Keratinocyte (primary cell): Measurements from ENCODE around the gene MAST2. TPM values are rescaled to one million over a fixed set of nuclear protein-coding genes. Genes with fewer than 3 reads are reported as not detected.
A peak's percentile ranks its signal among the peaks of the same experiment; 100 is the strongest.

ENCODE experiments used
- DNase-seq: peaks from one replicate; pipeline ENCODE4 v3.0.0-alpha.2; 2011; ENCODE audit warnings: low read depth, missing footprints, low spot score
- FAIRE-seq: peaks from 2 replicates; lab custom pipeline; 2011; peaks lifted over from hg19 to GRCh38; lab: Jason Lieb, UNC
- H2AFZ ChIP-seq: 2 replicates; pipeline ENCODE4 v1.6.0; 2012; ENCODE audit warnings: low read length, control low read depth, inconsistent platforms; ENCODE audit not compliant: control insufficient read depth
- H3K27ac ChIP-seq: 2 replicates; pipeline ENCODE4 v1.5.1; 2011; ENCODE audit warnings: low read length; ENCODE audit not compliant: control insufficient read depth, insufficient read depth
- H3K27me3 ChIP-seq: 3 replicates; pipeline ENCODE4 v1.6.0; 2011; ENCODE audit warnings: low read length; ENCODE audit not compliant: control insufficient read depth, insufficient read depth; ENCODE audit errors: extremely low read depth
- H3K36me3 ChIP-seq, 2 experiments: 2 replicates in 1 of 2; 3 replicates in 1 of 2; pipeline ENCODE4 v1.5.1; 2011; ENCODE audit warnings: low read length in 2 of 2, mild to moderate bottlenecking in 1 of 2; ENCODE audit not compliant: control insufficient read depth in 2 of 2, insufficient read depth in 2 of 2; ENCODE audit errors: extremely low read depth in 1 of 2
- H3K4me1 ChIP-seq: 3 replicates; pipeline ENCODE4 v1.5.1; 2011; ENCODE audit warnings: low read length; ENCODE audit not compliant: control insufficient read depth, insufficient read depth; ENCODE audit errors: extremely low read depth
- H3K4me2 ChIP-seq: 3 replicates; pipeline ENCODE4 v1.6.0; 2011; ENCODE audit warnings: low read depth, low read length; ENCODE audit not compliant: control insufficient read depth, insufficient read depth; ENCODE audit errors: extremely low read depth
- H3K4me3 ChIP-seq, 3 experiments: fragments of 200-600 bp in 1 of 3; sonication (generic) in 1 of 3; 2 replicates in 2 of 3; 3 replicates in 1 of 3; pipeline ENCODE4 v1.5.1; 2011 to 2016; ENCODE audit warnings: low read length in 3 of 3, mild to moderate bottlenecking in 3 of 3, control low read depth in 2 of 3, inconsistent platforms in 1 of 3, low read depth in 1 of 3, mixed read lengths in 1 of 3, mixed run types in 1 of 3, moderate library complexity in 1 of 3; ENCODE audit not compliant: control insufficient read depth in 2 of 3, insufficient read depth in 2 of 3; ENCODE audit errors: extremely low read depth in 1 of 3
- H3K79me2 ChIP-seq: 2 replicates; pipeline ENCODE4 v1.6.0; 2012; ENCODE audit warnings: low read length; ENCODE audit not compliant: control insufficient read depth, insufficient read depth
- H3K9ac ChIP-seq: 3 replicates; pipeline ENCODE4 v1.6.0; 2011; ENCODE audit warnings: low read length; ENCODE audit not compliant: control insufficient read depth, insufficient read depth; ENCODE audit errors: extremely low read depth
- H3K9me1 ChIP-seq: 3 replicates; pipeline ENCODE4 v1.6.0; 2011; ENCODE audit warnings: low read length; ENCODE audit not compliant: control insufficient read depth, insufficient read depth; ENCODE audit errors: extremely low read depth
- H3K9me3 ChIP-seq: 2 replicates; pipeline ENCODE4 v1.5.1; 2012; ENCODE audit warnings: low read depth, low read length; ENCODE audit not compliant: control insufficient read depth
- H4K20me1 ChIP-seq: 3 replicates; pipeline ENCODE4 v1.6.0; 2011; ENCODE audit warnings: low read length; ENCODE audit not compliant: control insufficient read depth, insufficient read depth; ENCODE audit errors: extremely low read depth
- EZH2 ChIP-seq: IDR thresholded peaks from one replicate; pipeline ENCODE4 v1.6.1; 2012; ENCODE audit warnings: inconsistent platforms, mild to moderate bottlenecking, low read length, moderate library complexity
- dilution Hi-C: fragments of 300-500 bp; cut with MboI; formaldehyde crosslinking; loops from one replicate; pipeline ENCODE4 v1.7.0; 2020; ENCODE audit warnings: low sequenced_read_pairs; ENCODE audit not compliant: extremely low pct_ligation_motif_present
- polyA plus RNA-seq, 5 experiments: library from polyadenylated mRNA; depleted of rRNA in 3 of 5; stranded (reverse) in 3 of 5; stranded (forward) in 1 of 5; unstranded in 1 of 5; fragments of >200 nt; gene quantifications; 1 replicate in 1 of 5; 2 replicates in 3 of 5; 3 replicates in 1 of 5; pipeline versions ENCODE4 v1.2.1 to v1.2.3, GENCODE V29; 2011 to 2012; ENCODE audit warnings: missing spikeins in 2 of 5, low read depth in 1 of 5, low replicate concordance in 1 of 5
- TF ChIP-seq, protein P1 (sequence below), 3 experiments: IDR thresholded peaks in 1 of 3; conservative IDR thresholded peaks in 1 of 3; optimal IDR thresholded peaks in 1 of 3; 2 replicates in 2 of 3; 3 replicates in 1 of 3; pipeline versions ENCODE3 to v1.5.1; 2011; ENCODE audit warnings: low read length in 3 of 3, mild to moderate bottlenecking in 3 of 3, moderate library complexity in 2 of 3, control low read depth in 1 of 3, inconsistent platforms in 1 of 3; ENCODE audit not compliant: insufficient read depth in 2 of 3; ENCODE audit errors: extremely low read depth in 1 of 3

Gene MAST2
- polyA plus RNA-seq, 1 donor (not counting 4 experiments of a cell fraction or from before 2014, with no cell fraction given) = 12.2 TPM

DNA sequence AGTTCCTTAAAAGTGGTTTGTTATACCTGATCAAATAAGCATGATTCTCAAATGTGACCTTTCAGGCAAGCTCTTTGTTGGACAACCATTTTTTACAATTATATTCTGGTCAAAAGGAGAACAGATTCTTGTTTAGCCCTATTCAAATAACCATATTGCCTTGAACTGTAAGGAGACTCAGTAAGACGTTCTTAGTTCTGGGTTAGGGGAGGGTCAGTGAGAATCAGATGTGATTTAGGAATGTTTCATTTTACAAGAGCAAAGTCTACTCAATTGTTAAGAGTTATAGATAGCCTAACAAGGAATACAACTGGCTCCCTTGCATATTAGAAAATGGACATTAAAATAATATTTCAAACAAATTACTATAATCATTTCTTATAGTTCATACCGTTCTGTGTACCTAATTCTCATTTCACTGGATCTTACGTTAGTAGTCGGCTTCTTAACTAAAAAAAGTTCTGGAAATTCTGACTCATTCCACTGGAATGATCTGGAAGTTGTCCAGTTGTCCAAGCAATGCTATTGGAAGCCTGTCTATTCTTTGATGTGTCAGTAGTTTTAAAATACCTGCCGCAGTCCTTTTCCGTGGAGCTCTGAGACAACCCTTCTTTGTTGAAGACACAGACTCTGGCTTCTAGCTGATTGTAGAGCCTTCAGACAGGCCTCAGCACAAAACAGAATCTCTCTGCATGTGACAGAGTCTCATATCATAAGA is 88.8 kb downstream of the MAST2 start:
- H3K9ac ChIP-seq = no peak overlapping the region
- no peaks in the 10 kb centered on the region for H3K9me3 ChIP-seq
- no peaks in the 10 kb centered on the region for H4K20me1 ChIP-seq
- H3K4me2 ChIP-seq = peak overlapping the region; percentile 86
- peak overlapping the region in 2 of 3 experiments; percentile 25 to 36 for H3K4me3 ChIP-seq
- H3K36me3 ChIP-seq = no peaks in the 10 kb centered on the region
- peak overlapping the region; percentile 67 for H2AFZ ChIP-seq
- FAIRE-seq (peak; percentile 98), DNase-seq (peak; percentile 64)
- dilution Hi-C loops = no loop called here
- H3K79me2 ChIP-seq = no peaks in the 10 kb centered on the region
- H3K27me3 ChIP-seq = no peaks in the 10 kb centered on the region
- no peaks in the 10 kb centered on the region for H3K9me1 ChIP-seq
- TF ChIP-seq, protein P1, sequence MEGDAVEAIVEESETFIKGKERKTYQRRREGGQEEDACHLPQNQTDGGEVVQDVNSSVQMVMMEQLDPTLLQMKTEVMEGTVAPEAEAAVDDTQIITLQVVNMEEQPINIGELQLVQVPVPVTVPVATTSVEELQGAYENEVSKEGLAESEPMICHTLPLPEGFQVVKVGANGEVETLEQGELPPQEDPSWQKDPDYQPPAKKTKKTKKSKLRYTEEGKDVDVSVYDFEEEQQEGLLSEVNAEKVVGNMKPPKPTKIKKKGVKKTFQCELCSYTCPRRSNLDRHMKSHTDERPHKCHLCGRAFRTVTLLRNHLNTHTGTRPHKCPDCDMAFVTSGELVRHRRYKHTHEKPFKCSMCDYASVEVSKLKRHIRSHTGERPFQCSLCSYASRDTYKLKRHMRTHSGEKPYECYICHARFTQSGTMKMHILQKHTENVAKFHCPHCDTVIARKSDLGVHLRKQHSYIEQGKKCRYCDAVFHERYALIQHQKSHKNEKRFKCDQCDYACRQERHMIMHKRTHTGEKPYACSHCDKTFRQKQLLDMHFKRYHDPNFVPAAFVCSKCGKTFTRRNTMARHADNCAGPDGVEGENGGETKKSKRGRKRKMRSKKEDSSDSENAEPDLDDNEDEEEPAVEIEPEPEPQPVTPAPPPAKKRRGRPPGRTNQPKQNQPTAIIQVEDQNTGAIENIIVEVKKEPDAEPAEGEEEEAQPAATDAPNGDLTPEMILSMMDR (optimal IDR thresholded peaks at IDR 0.05 in 1 of 3, IDR thresholded peaks at IDR 0.05 in 1 of 3, conservative IDR thresholded peaks at IDR 0.05 in 1 of 3; ENCODE audit: extremely low read depth in 1 of 3, insufficient read depth in 2 of 3, low read length in 3 of 3) = no peak
- TF ChIP-seq EZH2 = no peak
- H3K4me1 ChIP-seq = peaks cover 13% of the 10 kb centered on the region
- H3K27ac ChIP-seq = peak overlapping the region; percentile 58

GRCh38 chr1:45894331-45894730 is 90.9 kb downstream of the MAST2 start:
- H3K79me2 ChIP-seq = no peaks in the 10 kb centered on the region
- no peaks in the 10 kb centered on the region for H3K9me1 ChIP-seq
- H3K27me3 ChIP-seq = no peaks in the 10 kb centered on the region
- H3K9me3 ChIP-seq = no peaks in the 10 kb centered on the region
- no peaks in the 10 kb centered on the region for H3K36me3 ChIP-seq
- H3K9ac ChIP-seq = no peak overlapping the region
- DNase-seq = no peak
- TF ChIP-seq EZH2 = no peak
- TF ChIP-seq, protein P1 (optimal IDR thresholded peaks at IDR 0.05 in 1 of 3, IDR thresholded peaks at IDR 0.05 in 1 of 3, conservative IDR thresholded peaks at IDR 0.05 in 1 of 3; ENCODE audit: extremely low read depth in 1 of 3, insufficient read depth in 2 of 3, low read length in 3 of 3) = no peak
- H2AFZ ChIP-seq = no peak overlapping the region
- H3K27ac ChIP-seq = no peak overlapping the region
- H4K20me1 ChIP-seq = no peaks in the 10 kb centered on the region
- no peak overlapping the region for H3K4me3 ChIP-seq
- H3K4me2 ChIP-seq = no peak overlapping the region
- dilution Hi-C loops = no loop called here
- H3K4me1 ChIP-seq = peaks cover 13% of the 10 kb centered on the region
- FAIRE-seq = no peak
